GM18867 (cell line): Measurements from ENCODE around the gene KCNC3.

Experiments
- ATAC-seq: cut with Tn5 transposase; IDR thresholded peaks from one replicate; pipeline ENCODE4 v1.9.1; 2021; ENCODE audit warnings: mild to moderate bottlenecking, moderate library complexity; ENCODE audit not compliant: unreplicated experiment

Gene KCNC3

GRCh38 chr19:50280074-50280473 is 49.1 kb downstream of the KCNC3 start:
- no peak for ATAC-seq

GRCh38 chr19:50277966-50278580 is 51.1 kb downstream of the KCNC3 start:
- ATAC-seq = no peak

- ATAC-seq = no peak
These were observed 52.7 kb downstream of the KCNC3 start for GRCh38 chr19:50276370-50277063.

- ATAC-seq = no peak
These were observed 53.4 kb downstream of the KCNC3 start for GRCh38 chr19:50275577-50276368.

GRCh38 chr19:50273821-50274220 is 55.4 kb downstream of the KCNC3 start:
- no peak for ATAC-seq

- ATAC-seq = no peak
These were observed 56.8 kb downstream of the KCNC3 start for GRCh38 chr19:50272263-50272897.

- no peak for ATAC-seq
These were observed 59.5 kb downstream of the KCNC3 start for GRCh38 chr19:50269653-50270052.

GRCh38 chr19:50268501-50268900 is 60.7 kb downstream of the KCNC3 start:
- no peak for ATAC-seq

- no peak for ATAC-seq
These were observed 61.1 kb downstream of the KCNC3 start for GRCh38 chr19:50268041-50268440.

- ATAC-seq = no peak
These were observed 62.3 kb downstream of the KCNC3 start for GRCh38 chr19:50266896-50267295.

GRCh38 chr19:50266041-50266440 is 63.1 kb downstream of the KCNC3 start:
- no peak for ATAC-seq

GRCh38 chr19:50264483-50265186 is 64.5 kb downstream of the KCNC3 start:
- no peak for ATAC-seq

- ATAC-seq = no peak
These were observed 66.0 kb downstream of the KCNC3 start for GRCh38 chr19:50263176-50263575.
